ENCODE data around the gene EMSY. TPM values are rescaled to one million over a fixed set of nuclear protein-coding genes. Genes with fewer than 3 reads are reported as not detected.
A peak's percentile ranks its signal among the peaks of the same experiment; 100 is the strongest.
"Not testable (repeated sequence)": the region's sequence is repeated elsewhere in the genome, so short reads cannot be mapped to it uniquely, and the experiment has no call there.

EMSY gene
- total and polyA plus RNA-seq, 7 donors: 7.4 to 51.8 (median 20.8) TPM

DNA sequence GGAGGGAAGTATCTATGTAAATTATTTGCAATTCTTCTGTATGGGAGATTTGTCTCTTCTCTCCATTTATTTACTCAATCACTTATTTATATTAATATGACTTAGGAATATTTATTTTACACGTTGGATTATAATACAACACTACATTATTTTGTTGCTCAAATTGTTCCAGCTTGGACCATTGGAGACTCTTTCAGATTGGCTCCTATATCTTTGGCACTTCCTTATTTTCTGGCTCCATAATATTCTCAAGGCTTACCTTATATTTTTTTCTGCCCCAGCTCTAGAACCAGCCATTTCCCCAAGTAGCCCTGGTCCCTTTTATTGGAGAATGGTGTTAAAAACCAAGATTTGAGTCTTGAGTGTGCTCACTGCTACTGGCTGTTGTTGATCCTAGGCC lies 123.8 kb downstream of the EMSY start:
- intact Hi-C loops (cut with DNase I): no loop called here
- TF ChIP-seq EP300 (IDR thresholded peaks at IDR 0.05) (no peak), POLR2AphosphoS5 (IDR thresholded peaks at IDR 0.05) (no peak), POLR2A (IDR thresholded peaks at IDR 0.05) (no peak)
- TF ChIP-seq, protein P1, sequence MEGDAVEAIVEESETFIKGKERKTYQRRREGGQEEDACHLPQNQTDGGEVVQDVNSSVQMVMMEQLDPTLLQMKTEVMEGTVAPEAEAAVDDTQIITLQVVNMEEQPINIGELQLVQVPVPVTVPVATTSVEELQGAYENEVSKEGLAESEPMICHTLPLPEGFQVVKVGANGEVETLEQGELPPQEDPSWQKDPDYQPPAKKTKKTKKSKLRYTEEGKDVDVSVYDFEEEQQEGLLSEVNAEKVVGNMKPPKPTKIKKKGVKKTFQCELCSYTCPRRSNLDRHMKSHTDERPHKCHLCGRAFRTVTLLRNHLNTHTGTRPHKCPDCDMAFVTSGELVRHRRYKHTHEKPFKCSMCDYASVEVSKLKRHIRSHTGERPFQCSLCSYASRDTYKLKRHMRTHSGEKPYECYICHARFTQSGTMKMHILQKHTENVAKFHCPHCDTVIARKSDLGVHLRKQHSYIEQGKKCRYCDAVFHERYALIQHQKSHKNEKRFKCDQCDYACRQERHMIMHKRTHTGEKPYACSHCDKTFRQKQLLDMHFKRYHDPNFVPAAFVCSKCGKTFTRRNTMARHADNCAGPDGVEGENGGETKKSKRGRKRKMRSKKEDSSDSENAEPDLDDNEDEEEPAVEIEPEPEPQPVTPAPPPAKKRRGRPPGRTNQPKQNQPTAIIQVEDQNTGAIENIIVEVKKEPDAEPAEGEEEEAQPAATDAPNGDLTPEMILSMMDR (IDR thresholded peaks at IDR 0.05): no peak
- no peak overlapping the region for H3K4me3 ChIP-seq
- no peaks in the 10 kb centered on the region for H3K27me3 ChIP-seq
- H3K4me1 ChIP-seq: no peaks in the 10 kb centered on the region
- H3K36me3 ChIP-seq: no peaks in the 10 kb centered on the region
- H3K27ac ChIP-seq: no peak overlapping the region
- DNase-seq: no peak
- no peaks in the 10 kb centered on the region for H3K9me3 ChIP-seq
- 67 to 68% methylated on average over 1 of the region's 1 CpG for WGBS, 2 donors

DNA sequence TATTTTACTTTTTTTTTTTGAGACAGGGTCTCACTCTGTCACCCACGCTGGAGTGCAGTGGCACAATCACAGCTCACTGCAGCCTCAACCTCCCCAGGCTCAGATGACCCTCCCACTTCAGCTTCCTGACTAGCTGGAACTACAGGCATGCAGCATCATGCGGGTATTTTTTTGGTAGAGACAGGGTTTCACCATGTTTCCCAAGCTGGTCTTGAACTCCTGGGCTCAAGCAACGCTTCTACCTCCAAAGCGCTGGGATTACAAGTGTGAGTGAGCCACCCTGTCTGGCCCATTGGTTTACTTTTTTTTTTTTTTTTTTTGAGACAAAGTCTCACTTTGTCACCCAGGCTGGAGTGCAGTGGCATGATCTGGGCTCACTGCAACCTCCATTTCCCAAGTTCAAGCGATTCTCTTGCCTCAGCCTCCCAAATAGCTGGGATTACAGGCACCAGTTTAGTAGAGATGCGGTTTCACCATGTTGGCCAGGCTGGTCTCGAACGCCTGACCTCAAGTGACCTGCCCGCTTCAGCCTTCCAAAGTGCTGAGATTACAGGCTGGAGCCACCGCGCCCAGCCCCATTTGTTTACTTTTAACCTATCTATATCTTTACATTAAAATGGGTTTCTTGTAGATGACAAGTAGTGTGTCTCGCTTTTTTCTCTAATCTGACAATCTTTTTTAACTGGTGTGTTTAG lies 127.5 kb downstream of the EMSY start:
- 89 to 93% methylated on average over 12 of the region's 12 CpGs for WGBS, 2 donors
- H3K9me3 ChIP-seq; DNase-seq; intact Hi-C loops (cut with DNase I); H3K27me3 ChIP-seq; H3K27ac ChIP-seq; H3K36me3 ChIP-seq; H3K4me3 ChIP-seq: not testable (repeated sequence)
- peaks cover 0 to 26% (median 17%) of the 10 kb centered on the region in 4 donors for H3K4me1 ChIP-seq

DNA sequence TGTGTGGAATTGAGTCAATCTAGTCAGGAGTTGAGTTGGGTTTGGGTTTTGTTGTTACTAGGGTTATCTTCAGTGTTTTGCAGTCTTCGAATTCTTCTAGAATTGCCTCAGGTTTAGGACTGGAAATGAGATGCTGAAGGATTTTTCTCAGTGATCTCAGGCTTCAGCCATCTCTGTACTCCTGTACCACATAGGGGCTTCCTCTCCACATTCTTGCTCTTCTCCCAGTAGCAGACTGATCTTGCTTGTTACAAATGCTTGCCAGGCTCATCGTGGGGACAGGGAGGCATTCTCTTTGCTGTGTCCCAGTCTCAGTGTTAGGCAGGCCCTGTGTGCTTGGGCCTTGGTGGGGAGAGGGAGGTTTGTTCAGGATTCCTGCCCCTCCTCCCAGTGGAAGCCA lies 129.6 kb downstream of the EMSY start:
- Histone ChIP-seq H3K27me3 (no peaks in the 10 kb centered on the region), H3K9me3 (no peaks in the 10 kb centered on the region), H3K4me1 (peaks cover 0 to 43% (median 25%) of the 10 kb centered on the region in 4 donors), H3K4me3 (no peak overlapping the region), H3K27ac (no peak overlapping the region), H3K36me3 (no peaks in the 10 kb centered on the region)
- WGBS, 2 donors: 92% methylated on average over 2 of the region's 2 CpGs
- TF ChIP-seq, protein P1 (IDR thresholded peaks at IDR 0.05): no peak
- TF ChIP-seq EP300 (IDR thresholded peaks at IDR 0.05) (no peak), POLR2A (IDR thresholded peaks at IDR 0.05) (no peak), POLR2AphosphoS5 (IDR thresholded peaks at IDR 0.05) (no peak)
- intact Hi-C loops (cut with DNase I): no loop called here
- DNase-seq: no peak

DNA sequence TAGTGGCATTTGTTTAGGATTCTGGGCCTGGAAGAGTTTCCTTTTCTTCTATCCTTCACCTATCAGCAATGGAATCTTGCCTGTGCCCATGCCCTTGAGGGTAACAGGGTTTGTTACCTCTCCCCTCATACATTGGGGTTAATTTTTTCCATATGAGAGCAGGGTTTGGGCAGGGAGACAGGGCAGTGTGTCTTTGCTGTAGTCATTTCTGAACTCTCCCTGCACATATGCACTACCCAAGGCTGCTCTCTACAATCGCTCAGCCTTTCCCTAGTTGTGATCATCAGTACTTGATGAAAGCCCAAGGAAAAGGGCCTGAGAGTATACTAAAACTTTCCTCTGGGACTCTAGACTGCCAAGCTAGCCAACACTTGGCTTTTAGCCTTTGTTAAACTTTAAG lies 130.1 kb downstream of the EMSY start:
- no peaks in the 10 kb centered on the region for H3K9me3 ChIP-seq
- H3K4me3 ChIP-seq: no peak overlapping the region
- TF ChIP-seq POLR2AphosphoS5 (IDR thresholded peaks at IDR 0.05) (no peak), POLR2A (IDR thresholded peaks at IDR 0.05) (no peak), EP300 (IDR thresholded peaks at IDR 0.05) (no peak)
- TF ChIP-seq, protein P1 (IDR thresholded peaks at IDR 0.05): no peak
- no peak for DNase-seq
- intact Hi-C loops (cut with DNase I): loop anchor here (5.0 kb wide), 1 partner anchor 102 kb away; no protein-coding TSS in a partner anchor
- no peaks in the 10 kb centered on the region for H3K36me3 ChIP-seq
- no peak overlapping the region for H3K27ac ChIP-seq
- WGBS, 2 donors: 94 to 97% methylated on average over 1 of the region's 1 CpG
- peaks cover 0 to 45% (median 25%) of the 10 kb centered on the region in 4 donors for H3K4me1 ChIP-seq
- no peaks in the 10 kb centered on the region for H3K27me3 ChIP-seq

DNA sequence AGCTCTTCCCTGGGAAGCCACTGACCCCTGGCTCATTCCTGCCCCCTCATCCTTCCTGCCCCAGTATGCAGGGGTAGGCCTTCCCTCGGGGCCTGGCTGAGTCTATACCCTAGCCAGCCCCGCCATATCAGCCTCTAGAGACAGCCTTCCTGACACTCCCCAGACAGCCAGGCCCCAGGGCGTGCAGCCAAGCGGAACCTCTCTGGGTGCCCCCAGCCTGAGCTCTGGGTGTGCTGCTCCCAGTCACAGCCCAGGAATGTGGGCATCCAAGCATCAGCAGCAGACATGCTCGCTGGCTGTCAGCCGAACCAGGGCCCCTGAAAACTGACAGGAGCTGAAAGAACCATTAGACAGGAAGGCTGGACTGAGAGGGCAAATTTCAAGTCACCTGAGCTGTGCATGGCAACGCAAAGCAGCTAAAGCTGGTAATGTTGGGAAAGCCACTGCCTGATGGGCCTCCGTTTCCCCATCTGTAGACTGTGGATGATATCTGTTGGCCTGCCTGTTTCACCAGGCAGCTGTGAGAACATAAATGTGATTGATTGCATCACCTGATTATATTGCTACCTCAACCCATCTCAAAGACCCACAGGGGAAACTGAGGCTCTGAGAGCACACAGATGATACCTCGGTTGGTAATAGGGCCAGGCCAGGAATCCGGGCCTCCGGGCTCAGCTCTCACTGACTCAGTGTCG lies 132.6 kb downstream of the EMSY start:
- peak; percentile 92 for DNase-seq
- no peaks in the 10 kb centered on the region for H3K36me3 ChIP-seq
- peaks cover 0 to 45% (median 25%) of the 10 kb centered on the region in 4 donors for H3K4me1 ChIP-seq
- TF ChIP-seq POLR2AphosphoS5 (IDR thresholded peaks at IDR 0.05): peak; percentile 53 to 92 (median 86)
- TF ChIP-seq POLR2A (IDR thresholded peaks at IDR 0.05): no peak
- TF ChIP-seq EP300 (IDR thresholded peaks at IDR 0.05): peak in 2 of 4 donors; percentile 20 to 67
- H3K27ac ChIP-seq: peak overlapping the region; percentile 57 to 71 (median 67)
- intact Hi-C loops (cut with DNase I): loop anchor here (5.0 kb wide), 1 partner anchor 100 kb away; no protein-coding TSS in a partner anchor
- no peaks in the 10 kb centered on the region for H3K9me3 ChIP-seq
- H3K4me3 ChIP-seq: no peak overlapping the region
- H3K27me3 ChIP-seq: no peaks in the 10 kb centered on the region
- 70 to 76% methylated on average over 12 of the region's 12 CpGs for WGBS, 2 donors

Data from sigmoid colon (tissue), 7 donors.